MV-4-11 (cell line): ENCODE measurements around the gene SCN5A.

Experiments used
- DNase-seq: peaks from one replicate; lab custom pipeline; 2025; lab: John Stamatoyannopoulos, UW

SCN5A gene

DNA sequence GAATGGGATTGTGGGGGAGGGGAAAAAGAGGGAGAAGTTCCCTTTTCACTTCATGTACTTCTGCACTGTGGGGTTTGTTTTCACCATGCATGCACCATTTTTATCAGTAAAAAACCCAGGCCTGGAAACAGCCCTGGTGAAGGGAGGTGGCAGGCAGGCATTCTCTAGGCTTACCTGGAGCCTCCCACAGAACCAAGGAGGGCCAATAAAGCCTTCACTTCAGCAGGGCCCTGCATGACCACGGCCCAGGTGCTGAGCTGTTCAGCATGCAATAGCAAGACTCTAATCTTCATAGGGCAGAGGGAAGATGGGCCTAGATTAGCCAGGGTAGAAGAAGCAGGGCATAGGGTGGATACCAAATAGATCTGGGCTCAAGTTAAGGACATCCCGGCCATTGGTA is 49.6 kb downstream of the SCN5A start:
- DNase-seq, result no peak

DNA sequence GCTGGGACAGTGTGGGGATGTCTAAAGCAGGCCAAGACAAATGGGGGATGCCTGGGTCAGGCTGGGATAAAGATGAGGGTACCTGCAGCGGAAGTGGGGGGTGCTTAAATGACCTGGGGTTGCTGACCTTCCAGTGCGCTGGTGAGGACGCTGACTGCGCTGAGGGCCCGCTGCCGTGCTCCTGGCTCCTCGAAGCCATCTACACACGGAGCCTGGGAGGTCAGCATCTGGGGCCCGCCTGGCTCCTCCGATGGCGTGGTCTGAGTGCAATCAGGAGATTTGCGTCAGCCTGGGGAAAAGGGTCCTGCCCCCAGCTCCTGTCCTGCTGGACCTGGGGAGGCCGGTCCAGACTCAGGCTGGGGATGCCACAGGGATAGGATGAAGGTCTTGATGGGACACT is 50.7 kb downstream of the SCN5A start:
- no peak for DNase-seq

- no peak for DNase-seq
Measured at GRCh38 chr3:38597502-38598060, 51.9 kb downstream of the SCN5A start.

- DNase-seq, result no peak
Measured at GRCh38 chr3:38595393-38595792, 54.1 kb downstream of the SCN5A start.

GRCh38 chr3:38590521-38590920 is 59.0 kb downstream of the SCN5A start:
- no peak for DNase-seq

DNA sequence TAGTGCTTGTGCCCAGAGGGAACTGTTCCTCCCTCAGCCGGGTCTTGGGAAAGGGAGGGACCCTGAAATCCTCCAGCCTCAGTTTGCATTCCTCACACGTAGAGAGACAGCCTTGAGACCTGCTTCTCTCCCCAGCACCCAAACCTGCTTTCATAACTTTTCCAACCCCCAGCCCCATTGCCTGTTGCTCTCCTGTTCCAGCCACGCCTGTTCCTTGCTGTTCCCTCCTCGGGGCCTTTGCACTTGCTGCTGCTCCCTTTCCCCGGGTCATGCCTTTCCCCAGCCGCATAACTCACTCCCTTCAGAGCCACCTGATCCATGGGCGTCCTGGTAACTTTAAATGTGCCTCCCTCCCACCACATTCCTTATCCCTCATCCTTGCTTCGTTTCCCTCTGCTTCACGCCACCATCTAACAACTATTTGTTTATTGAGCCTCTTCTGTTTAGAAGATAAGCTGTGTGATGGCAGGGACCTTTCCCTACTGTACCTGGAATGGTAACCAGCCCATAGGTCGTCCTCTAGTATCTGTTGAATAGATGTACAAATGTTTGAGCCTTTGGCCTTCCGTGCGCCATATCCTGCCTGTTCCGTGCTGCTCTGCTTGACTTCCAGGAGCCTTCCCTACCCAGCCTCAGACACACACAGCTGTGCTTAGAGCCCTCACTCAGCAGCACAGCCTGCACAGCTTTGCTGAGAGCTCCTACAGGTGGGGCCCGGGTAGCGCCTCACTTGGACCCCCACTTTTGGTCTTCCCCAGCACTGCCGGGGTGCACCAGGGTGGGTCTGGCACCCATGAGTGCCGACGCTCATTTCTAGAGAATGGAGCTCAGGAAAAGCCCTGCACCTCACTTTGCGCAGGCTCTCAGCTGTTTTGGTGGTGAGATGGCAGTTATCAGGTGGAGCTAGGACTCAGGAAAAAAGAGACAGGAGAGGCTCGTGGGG is 60.2 kb downstream of the SCN5A start:
- no peak for DNase-seq

DNA sequence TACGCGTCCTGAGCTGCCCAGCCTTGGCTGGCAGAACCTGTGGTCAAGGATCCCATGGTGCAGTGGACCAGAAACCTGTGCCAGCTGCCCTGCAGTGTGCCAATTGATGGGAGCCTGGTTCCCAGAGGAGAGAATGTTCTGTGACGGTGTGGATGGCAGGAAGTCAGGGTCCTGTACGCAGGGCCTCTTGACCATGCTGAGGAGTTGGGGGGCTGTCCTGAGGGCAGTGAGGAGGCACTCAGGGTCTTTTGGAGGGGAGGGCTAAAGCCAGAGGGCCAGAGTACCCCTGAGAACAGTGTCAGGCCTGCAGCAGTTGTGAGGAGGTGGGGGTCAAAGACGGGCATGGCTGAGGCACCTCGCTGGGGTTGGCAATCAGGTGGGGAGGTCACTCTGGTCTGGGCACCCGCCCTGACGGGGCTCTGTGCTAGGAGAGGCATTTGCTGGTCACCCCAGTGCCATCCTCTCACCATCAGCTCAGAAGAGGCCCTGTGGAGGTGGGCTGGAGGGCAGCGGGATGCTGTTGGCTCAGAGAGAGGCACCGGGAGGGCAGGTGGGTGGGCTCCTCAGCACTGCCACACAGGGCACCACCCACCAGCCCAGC is 61.0 kb downstream of the SCN5A start:
- DNase-seq, result no peak

- DNase-seq, result no peak
Measured at GRCh38 chr3:38587548-38588131, 61.8 kb downstream of the SCN5A start.

DNA sequence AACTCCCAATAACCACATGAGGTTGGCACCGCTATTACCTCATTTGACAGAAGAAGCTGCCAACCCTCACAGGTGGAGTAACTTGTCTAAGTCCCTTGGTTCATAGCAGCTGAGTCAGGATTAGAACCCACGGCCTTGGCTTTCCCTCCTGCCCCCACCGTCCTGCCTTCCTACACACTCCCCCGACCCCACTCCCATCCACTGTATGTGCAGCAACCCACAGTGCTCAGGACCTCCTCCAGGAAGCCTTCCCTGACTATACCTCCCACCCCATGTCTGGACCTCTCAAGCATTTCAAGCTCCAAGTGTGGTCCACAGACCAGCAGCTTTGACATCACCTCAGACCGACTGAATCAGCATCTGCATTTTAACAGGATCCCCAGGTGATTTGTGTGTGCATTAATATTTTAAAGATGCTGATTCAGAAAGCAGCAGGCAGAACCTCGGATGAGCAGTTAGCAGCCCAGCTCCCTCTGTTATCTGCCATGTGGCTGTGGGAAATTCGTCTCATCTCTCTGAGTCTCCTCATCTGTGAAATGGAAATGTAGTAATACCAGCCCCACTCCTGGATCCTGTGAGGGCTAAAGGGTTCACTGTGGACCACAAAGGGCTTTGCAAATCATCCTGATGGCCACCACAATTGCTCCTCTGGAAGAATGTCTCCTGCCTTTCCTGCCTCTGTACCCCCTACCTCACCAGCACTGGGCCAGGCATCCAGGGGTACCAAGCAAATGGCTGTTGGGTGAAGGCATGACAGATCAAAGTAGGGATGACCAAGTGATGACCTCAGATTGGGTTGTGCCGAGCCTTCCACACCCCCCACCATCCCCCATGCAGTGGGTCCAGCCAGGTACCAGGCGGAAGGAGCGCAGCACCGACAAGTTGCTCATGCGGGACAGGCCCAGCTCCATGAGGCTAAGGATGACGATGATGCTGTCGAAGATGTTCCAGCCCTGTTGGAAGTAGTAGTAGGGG is 62.7 kb downstream of the SCN5A start:
- no peak for DNase-seq

- DNase-seq, result no peak
Measured at GRCh38 chr3:38585791-38586420, 63.6 kb downstream of the SCN5A start.

DNA sequence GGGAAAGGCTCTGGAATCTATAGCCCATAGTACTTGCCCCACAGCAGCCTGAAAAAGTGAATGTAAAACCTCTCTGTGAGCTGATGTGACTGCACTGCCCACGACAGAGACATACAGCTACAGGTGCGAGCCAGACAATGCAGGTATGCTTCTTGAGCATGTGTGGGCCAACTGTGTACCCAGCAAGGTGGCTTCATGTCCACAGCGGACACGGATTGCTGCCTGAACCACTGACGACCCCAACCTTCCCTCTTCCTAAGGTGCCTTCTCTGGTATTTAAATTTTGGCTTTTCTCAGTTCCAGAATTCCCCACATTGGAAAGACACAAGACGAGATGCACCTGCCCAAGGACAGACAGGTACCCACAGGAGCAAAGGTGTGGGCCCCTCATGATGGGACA is 65.8 kb downstream of the SCN5A start:
- no peak for DNase-seq

DNA sequence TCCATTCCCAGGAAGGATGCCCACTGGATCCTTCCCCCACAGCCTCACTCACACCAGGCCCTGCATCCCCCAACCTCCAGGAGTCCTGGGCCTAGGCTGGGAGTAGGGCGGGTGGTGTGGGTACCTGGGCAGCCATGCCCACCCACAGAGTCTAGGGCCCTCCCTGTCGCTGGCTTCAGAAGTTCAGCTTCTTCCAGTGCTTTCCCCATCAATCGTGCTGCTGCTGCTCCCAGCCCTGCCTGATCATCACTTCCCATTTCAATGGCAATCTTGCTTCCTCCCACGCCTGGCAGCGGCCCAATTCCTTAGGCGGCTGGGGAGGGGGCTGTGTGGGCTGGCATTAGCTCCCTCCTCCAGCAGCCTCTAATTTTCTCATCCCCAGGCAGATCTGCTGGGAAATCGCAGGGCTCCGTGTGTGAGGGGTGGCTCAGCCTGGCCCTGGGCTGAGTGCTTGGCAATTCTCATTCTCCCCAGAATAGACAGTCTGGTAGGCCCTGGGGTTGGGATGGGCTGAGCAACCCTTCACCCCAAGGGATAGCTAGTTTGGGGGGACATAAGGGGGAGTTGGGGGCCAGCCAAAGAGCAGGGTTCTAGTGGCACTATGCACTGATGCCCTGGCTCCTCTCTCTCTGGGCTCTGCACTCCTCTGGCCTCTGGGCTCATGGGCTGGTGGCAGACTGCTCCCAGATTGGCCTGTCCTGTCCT is 66.4 kb downstream of the SCN5A start:
- DNase-seq, result peak; percentile 37

GRCh38 chr3:38582316-38582715 is 67.2 kb downstream of the SCN5A start:
- no peak for DNase-seq

- no peak for DNase-seq
Measured at GRCh38 chr3:38581774-38582173, 67.7 kb downstream of the SCN5A start.

DNA sequence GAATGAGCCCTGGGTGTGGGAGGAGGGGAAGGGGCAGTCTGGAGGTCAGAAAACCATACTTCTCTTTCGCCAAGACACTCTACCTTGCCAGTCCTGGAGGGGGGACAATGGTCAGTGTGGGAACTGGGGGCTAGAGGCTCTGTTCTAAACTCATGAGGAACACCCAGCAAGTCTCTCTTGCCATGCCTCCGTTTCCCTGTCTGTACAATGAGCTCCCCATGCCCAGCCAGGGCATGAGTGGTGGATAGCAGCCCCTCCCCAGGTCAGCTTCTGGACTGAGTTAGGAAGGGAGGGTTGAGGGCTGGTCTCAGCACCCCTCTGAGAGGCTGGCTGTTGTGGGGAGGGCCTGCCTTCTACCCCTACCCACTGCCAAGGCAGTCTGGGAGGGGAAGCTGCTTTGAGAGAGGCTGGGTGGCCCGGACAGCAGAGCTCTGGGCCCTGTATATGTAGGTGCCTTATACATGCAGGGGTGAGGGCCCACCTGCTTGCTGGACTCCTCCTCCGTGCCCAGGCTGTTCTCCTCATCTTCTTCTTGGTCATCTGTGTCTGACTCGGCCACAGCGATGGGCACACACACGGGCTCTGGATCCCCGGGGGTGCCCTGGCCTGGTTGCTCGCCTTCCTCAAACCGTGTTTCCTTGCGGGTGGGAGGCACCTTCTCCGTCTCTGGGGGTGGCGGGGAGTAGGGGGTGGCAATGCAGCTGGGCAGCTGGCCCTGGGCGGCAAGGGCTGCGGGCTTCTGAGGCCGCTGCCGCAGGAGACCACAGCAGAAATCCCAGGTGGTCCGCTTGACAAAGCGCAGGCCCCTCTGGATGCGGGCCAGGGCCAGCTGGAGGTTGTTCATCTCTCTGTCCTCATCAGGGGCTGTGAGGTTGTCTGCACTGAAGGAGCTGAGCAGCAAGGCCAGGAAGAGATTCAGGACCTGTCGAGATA is 68.8 kb downstream of the SCN5A start:
- no peak for DNase-seq

DNA sequence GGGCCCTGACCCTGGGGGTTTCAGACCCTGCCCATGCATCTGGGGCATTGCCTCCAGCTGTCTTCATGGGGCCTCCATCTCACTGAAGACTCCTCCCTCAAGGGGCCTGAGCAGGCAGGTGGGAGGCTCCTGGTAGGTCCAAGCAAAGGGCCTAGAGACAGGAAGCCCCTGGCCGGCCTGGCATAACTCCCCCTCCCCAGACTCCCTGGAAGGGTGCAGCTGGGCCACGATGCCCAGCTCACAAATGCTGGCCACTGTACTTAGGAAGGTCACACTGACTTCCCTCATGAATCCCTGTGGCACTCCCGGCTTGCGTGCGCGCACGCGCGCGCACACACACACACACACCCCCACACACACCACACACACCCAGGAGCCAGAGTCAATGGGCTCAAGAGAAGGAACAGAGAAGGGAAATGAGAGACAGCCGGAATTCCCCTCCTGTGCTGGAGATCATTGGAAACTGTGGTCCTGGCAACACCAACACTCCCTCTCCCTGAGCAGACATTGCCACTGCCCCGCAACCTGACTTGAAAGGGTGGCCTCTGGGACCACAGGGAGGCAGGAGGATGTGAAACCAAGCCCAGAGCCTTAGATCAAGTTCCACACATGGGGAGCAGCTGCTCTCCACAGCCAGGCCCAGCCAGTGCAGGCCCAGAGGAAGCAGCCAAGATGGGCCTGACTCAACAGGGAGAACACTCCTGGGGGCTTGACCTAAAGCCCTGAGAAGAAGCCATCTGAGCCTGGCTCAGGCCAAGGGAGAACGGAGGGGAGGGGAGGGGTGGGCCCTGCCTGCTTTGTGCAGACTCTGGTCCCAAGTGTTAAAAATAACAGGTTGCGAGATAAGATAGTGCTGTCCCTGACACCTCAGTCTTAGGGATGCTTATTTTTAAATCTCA is 69.7 kb downstream of the SCN5A start:
- peak; percentile 91 for DNase-seq

DNA sequence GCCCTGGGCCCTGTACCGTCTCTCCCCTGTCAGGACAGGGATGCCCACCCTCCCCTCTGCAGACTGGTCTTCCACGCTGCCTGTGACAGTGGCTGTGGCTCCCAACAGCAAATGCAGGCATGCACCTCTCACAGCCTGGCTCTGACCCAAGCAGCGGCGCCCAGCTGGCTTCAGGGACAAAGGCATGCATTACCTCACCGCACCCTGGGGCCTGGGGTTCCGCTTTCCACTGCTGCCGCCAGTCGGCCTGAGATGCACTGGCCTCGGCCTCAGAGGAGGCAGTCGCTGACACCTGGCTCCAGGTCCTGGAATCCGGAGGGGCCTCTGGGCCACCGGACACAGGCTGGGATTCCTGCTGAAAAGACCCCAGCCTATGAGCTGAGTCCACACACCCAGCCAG is 70.3 kb downstream of the SCN5A start:
- no peak for DNase-seq

- no peak for DNase-seq
Measured at GRCh38 chr3:38578551-38578950, 70.9 kb downstream of the SCN5A start.
